Fibroblast of skin of back (primary cell): ENCODE data around the gene ARMH2.
"Not testable (repeated sequence)": the region's sequence is repeated elsewhere in the genome, so short reads cannot be mapped to it uniquely, and the experiment has no call there.

ENCODE experiments used
- DNase-seq: peaks from one replicate; pipeline ENCODE4 v3.0.0-alpha.2; 2013

The ARMH2 gene

GRCh38 chr6:24764833-24765828 is 33.6 kb downstream of the ARMH2 start:
- not testable (repeated sequence) for DNase-seq

DNA sequence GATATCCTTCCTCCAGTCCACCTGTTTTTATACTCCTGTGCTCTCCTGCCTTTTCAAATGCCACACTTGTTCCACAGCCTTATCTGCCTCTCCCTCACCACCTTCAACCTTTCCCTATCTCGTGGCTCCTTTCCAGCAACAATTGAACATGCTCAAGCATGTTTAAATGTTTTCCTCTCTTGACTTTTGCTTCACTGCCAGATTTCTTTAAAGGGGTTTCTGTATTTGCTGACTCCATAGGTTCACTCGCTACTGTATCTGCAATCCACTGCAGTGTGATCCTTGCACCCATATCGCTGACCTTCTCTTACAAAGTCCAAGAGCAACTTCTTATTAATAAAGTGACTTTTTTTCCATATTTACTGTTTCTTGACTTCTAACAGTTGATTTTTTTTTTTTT is 35.1 kb downstream of the ARMH2 start:
- DNase-seq, result no peak

DNA sequence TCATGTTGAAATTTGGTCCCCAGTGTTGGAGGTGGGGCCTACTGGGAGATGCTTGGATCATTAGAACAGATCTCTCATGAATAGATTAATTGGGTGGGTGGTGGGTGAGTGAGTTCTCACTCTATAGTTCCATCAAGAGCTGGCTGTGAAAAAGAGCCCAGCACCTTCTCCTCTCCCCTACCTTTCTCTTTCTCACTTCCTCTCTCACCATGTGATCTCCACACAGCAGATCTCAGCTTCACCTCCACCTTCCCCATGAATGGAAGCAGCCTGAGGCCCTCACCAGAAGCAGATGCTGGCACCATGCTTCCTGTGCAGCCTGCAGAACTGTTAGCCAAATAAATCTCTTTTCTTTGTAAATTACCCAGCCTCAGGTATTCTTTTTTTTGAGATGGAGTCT is 36.9 kb downstream of the ARMH2 start:
- no peak for DNase-seq

DNA sequence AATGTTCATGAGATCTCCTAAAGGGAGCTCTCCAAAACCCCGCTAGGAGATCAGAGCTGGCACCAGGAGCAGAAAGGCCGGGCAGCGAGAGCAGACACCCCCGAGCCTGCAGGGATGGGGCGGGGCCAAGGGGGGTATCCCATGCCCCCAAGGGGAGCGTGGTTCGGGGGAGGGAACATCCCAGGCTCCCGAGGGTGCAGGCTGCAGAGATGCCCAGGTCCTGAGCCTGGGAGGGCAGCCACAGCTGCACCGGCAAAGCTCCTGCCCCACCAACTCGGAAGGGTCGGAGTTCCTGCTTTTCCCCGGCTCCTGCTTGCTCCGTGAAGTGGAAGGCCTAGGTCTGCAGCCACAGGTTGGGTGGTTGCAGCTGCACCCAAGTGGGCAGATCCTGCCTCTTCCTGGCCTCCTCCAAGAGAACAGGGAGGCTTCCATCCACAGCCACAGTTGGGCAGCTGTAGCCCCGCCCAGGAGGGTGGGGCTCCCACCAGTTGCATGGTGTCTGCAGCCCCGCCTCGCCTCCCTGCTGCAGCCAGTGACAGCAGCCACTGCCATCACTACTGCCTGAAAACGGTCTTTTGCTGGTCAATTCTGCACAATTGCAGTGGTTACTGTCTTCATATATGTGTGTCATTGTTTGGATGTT is 37.4 kb downstream of the ARMH2 start:
- DNase-seq, result no peak

GRCh38 chr6:24760210-24760609 is 38.5 kb downstream of the ARMH2 start:
- DNase-seq, result no peak

DNA sequence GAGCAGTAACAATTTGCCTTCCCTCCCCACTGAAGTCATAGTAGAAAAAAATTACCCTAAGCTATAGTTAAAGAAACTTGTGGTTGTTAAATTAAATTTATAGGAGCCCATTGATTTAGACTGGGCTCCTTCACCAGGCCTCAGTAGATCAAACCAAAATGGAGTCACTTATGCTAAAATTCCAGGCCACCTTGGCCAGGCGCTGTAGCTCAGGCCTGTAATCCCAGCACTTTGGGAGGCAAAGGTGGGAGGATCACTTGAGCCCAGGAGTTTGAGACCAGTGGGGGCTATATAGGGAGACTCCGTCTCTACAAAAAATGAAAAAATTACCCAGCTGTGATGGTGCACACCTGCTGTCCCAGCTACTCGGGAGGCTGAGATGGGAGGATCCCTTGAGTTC is 39.0 kb downstream of the ARMH2 start:
- no peak for DNase-seq

GRCh38 chr6:24757611-24758010 is 41.1 kb downstream of the ARMH2 start:
- DNase-seq, result no peak

GRCh38 chr6:24755279-24755678 is 43.4 kb downstream of the ARMH2 start:
- DNase-seq, result no peak

GRCh38 chr6:24754378-24754777 is 44.3 kb downstream of the ARMH2 start:
- DNase-seq, result not testable (repeated sequence)

DNA sequence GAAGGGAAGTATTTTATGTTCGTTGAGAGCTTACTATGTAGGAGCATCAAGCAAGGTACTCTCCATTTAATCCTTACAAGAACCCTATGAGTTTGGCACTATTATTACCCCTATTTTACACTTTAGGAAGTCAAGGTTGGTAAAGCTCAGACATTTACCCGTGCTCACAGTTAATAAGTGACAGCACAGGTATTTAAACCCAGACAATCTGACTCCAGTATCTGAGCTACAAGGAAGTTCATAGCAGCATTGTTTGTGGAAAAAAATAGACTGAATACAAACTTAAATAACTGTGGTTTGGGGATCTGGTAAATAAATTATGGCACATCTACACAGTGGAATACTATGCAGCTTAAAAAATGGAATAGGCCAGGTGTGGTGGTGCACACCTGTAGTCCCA is 45.2 kb downstream of the ARMH2 start:
- no peak for DNase-seq

DNA sequence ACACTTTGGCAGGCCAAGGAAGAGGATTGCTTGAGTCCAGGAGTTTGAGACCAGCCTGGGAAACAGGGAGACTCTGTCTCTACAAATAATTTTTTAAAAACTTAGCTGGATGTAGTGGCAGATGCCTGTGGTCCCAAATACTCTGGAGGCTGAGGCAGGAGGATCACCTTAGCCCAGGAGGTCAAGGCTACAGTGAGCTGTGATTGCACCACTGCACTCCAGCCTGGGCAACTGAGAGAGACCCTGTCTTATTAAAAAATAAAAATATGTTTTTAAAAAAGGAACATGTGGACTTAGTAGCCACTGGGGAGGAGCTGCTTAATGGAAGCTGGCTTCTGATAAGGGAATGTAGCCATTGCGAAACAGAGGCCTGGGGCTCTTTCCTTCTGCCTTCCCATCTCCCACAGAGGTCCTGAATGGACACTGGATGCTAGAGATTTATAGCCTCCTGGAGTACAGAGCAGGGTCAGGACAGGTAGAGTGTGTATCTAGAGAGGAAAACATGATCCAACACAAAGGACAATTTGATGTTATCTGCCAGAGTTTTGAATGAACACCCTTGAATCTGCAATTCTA is 45.7 kb downstream of the ARMH2 start:
- no peak for DNase-seq

- no peak for DNase-seq
Observed at GRCh38 chr6:24752503-24752902, 46.2 kb downstream of the ARMH2 start.

- DNase-seq, result not testable (repeated sequence)
Observed at GRCh38 chr6:24750878-24751277, 47.8 kb downstream of the ARMH2 start.

GRCh38 chr6:24749297-24749696 is 49.4 kb downstream of the ARMH2 start:
- DNase-seq, result no peak
